GM12864 (cell line): ENCODE results near the gene CCDC92B.
"Not testable (repeated sequence)": the region's sequence is repeated elsewhere in the genome, so short reads cannot be mapped to it uniquely, and the experiment has no call there.

Experiments
- DNase-seq: peaks from one replicate; pipeline ENCODE4 v3.0.0-alpha.2; 2011; ENCODE audit warnings: low read depth
- H3K4me3 ChIP-seq: 2 replicates; pipeline ENCODE4 v1.5.1; 2011; ENCODE audit warnings: mild to moderate bottlenecking, low read depth, low read length, control low read depth
- CTCF ChIP-seq: IDR thresholded peaks from 2 replicates; pipeline ENCODE4 v1.5.1; 2011; ENCODE audit warnings: low read depth, mild to moderate bottlenecking, moderate library complexity, low read length, control low read depth, inconsistent platforms; ENCODE audit errors: missing control alignments

Gene CCDC92B

DNA sequence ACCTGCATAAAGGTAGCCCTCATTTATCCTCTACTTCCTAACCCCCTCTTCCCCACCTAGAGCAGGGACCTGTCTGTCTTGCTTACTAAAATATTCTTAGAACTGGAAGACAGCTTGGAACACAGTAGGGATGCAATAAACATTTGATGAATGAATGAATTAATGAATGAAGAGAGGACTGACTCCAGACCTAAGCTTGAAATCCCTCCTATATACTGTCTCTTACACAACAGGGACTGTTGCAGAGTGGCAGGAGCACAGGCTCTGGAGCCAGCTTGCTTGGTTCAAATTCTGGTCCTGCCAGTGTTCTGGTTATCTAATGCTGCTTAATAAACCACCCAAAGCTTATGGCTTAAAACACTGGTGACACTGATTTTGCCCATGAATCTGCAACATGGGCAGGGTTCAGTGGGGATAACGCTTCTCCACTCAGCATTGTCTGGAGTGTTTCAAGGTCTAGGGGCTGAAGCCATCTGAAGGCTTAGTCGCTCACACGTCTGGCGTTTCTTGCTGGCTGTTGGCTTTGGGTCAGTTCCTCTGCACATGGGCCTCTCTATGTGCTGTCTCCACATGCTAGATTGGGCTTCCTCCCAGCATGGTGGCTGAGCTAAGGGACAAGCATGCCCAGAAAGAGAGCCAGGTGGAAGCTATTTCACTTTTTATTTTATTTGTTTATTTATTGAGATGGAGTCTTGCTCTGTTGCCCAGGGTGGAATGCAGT lies 34.0 kb upstream of the CCDC92B start:
- H3K4me3 ChIP-seq = no peak overlapping the region
- no peak for TF ChIP-seq CTCF
- no peak for DNase-seq

DNA sequence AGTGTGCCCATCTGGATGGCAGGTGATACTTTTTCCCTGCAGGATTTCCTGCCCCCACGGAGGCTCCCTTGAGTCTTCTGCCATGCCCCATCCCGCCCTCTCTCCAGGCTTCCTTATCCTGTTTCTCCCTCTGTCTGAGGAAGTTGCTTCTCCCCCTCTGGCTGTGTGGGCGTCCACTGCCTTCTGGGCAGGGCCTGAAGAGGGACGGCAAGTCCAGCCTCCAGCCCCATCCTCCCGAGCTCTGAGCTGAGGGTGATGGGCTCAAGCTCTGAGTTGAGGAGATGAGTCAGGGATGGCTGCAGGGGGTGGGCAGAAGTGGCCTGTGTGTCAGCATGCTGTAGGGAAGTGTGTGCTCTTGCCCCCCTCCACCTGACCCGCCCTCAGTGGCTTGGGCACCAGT lies 32.6 kb upstream of the CCDC92B start:
- TF ChIP-seq CTCF = no peak
- H3K4me3 ChIP-seq = no peak overlapping the region
- DNase-seq = no peak

DNA sequence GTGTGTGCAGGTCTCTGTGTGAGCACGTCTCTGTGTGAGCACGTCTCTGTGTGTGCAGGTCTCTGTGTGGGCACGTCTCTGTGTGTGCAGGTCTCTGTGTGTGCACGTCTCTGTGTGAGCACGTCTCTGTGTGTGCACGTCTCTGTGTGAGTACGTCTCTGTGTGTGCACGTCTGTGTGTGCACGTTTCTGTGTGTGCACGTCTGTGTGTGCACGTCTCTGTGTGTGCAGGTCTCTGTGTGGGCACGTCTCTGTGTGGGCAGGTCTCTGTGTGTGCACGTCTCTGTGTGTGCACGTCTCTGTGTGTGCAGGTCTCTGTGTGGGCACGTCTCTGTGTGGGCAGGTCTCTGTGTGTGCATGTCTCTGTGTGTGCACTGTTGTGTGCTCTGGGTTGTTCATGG lies 32.1 kb upstream of the CCDC92B start:
- not testable (repeated sequence) for H3K4me3 ChIP-seq, DNase-seq

DNA sequence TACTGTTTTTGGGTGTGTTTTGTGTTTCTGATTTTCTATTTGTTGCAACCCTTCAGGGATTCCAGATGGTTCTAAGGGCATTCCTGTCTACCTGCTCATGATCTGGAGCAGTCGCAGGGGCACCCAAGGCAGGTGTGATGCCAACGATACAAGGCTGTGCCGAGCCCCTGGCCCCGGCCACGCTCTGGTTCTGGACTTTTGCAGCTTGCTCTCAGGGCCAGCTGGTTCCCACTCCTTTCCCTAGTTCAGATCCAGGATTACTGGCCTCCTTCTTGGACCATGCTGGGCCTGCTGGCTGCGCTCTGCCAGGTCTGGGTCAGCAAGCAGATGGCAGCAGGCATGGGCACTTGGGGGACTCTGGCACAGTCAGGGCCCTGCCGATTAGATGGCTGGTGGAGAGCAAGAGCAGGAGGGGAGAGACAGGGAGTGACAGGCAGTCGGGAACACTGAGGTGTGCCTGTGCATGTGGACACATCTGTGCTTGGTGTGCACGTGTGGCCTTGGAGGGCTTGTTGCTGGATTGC lies 31.5 kb upstream of the CCDC92B start:
- DNase-seq = no peak
- no peak overlapping the region for H3K4me3 ChIP-seq
- no peak for TF ChIP-seq CTCF

DNA sequence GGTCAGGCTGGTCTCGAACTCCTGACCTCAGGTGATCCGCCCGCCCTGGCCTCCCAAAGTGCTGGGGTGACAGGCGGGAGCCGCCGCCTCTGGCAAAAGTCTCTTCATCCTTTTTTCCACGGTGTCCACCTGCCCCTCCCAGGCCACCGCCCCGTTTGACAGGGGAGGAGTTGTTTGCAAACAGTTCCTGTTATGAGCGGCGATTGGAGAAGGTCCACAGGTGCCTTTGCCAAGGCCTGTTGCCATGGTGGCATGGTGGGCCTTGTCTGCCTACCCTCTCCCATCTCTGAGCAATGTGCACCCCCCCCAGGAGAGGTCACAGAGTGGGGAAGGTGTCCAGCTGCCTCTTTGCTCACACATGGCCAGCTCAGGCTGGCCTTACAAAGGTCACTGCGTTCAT lies 30.8 kb upstream of the CCDC92B start:
- TF ChIP-seq CTCF = no peak
- H3K4me3 ChIP-seq = no peak overlapping the region
- no peak for DNase-seq

DNA sequence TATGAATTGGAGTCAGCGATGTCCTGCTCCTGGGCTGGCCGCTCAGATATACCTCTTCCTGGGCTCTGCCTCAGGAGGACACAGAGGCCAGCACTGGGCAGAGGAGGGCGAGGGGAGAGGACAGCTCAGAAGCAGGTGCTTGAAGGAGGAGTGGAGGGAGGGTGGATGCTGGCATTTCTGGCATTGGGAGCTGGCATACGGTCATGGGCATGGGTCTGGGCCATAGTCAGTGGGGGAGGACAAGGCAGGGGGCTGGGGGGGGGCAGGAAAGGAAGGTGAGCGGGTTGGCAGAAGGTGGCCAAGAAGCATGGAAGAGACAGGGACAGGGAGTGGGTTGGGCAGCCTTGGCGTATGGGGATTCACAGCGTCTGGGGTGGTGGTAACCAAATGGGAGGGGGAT lies 30.1 kb upstream of the CCDC92B start:
- no peak for DNase-seq
- no peak for TF ChIP-seq CTCF
- H3K4me3 ChIP-seq = no peak overlapping the region

DNA sequence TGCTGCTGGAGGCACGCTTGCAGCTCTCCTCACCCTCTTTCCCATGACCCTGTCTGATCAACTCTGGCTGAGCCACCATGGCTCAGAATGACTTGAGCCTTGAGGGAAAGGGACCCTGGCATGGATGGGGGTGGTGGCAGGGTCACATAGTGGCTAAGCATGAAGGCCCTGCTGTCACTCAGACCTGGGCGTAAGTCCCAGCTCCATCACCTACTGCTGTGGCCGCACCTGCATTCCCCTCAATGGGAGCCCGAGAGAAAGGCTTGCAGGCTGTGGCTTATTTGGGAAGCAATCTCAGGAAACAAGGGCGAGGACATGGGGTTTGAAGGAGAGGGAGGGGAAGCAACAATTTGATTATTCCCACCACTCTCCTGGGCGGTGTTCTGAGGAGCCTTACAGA lies 29.0 kb upstream of the CCDC92B start:
- no peak overlapping the region for H3K4me3 ChIP-seq
- TF ChIP-seq CTCF = no peak
- DNase-seq = no peak
